Chondrocyte (in vitro differentiated cells): ENCODE data around the gene CD300C. TPM values are rescaled to one million over a fixed set of nuclear protein-coding genes. Genes with fewer than 3 reads are reported as not detected.

ENCODE experiments used
- DNase-seq: peaks from one replicate; pipeline ENCODE4 v3.0.0; 2021; ENCODE audit warnings: mixed read lengths, low spot score
- H3K27ac Mint-ChIP-seq: one replicate; pipeline ENCODE4 v1.8.0; 2021; ENCODE audit warnings: mild to moderate bottlenecking, moderate library complexity, mixed read lengths; ENCODE audit not compliant: unreplicated experiment
- H3K27me3 Mint-ChIP-seq: 2 replicates; pipeline ENCODE4 v1.8.0; 2021; ENCODE audit warnings: low read depth, mixed read lengths
- H3K36me3 Mint-ChIP-seq: 2 replicates; pipeline ENCODE4 v1.8.0; 2021; ENCODE audit warnings: low read depth, mixed read lengths
- H3K4me1 Mint-ChIP-seq: 2 replicates; pipeline ENCODE4 v1.8.0; 2021; ENCODE audit warnings: low read depth, mild to moderate bottlenecking, mixed read lengths
- H3K4me3 Mint-ChIP-seq: one replicate; pipeline ENCODE4 v1.8.0; 2021; ENCODE audit warnings: mild to moderate bottlenecking, moderate library complexity, mixed read lengths; ENCODE audit not compliant: unreplicated experiment
- H3K9me3 Mint-ChIP-seq: 2 replicates; pipeline ENCODE4 v1.8.0; 2021; ENCODE audit warnings: low read depth, mixed read lengths
- long read RNA-seq: library from polyadenylated mRNA; stranded (forward); transcript quantifications from one replicate; pipeline ENCODE4 v2.0.0, GENCODE V29; 2021
- total RNA-seq: library from RNA; stranded (reverse); gene quantifications from 3 replicates; pipeline ENCODE4 v1.2.1, GENCODE V29; 2021
- TF ChIP-seq, protein P1 (sequence below): fragments of 200-600 bp; sonication (generic); IDR thresholded peaks from 2 replicates; pipeline ENCODE4 v1.5.0; 2021; ENCODE audit warnings: antibody characterized with exemption, mild to moderate bottlenecking, moderate library complexity

The CD300C gene
- total RNA-seq, result not detected in 3 replicates
- long read RNA-seq, result 0 reads

DNA sequence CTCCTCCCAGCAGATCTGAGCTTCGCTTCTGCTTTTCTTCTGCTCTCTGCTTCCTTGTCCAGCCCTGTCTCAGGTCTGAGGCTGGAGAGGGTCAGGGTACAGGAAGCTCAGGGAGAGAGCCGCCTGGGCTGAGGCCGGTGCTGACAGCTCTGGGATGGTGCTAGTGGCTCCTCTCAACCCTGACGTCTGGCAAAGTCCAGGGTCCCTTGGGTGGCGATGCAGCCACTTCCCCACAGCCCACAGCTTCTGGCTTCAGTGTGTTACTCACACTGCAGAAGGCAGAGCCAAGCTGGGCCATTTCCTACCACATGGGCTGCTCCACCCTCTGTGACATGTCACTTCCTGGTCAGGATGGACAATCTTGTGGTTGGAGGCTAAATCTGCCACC is at the start of gene CD300C:
TSS of gene CD300C (minus strand) at position 273 of the 388 bp plus-strand sequence. CDS start 333 bp downstream, outside the sequence.
- Mint-ChIP-seq H3K4me3 (no peak within 1 kb of the TSS), H3K4me1 (no peaks in the 10 kb centered on the region), H3K9me3 (no peaks in the 10 kb centered on the region), H3K36me3 (no peaks in the 10 kb centered on the region), H3K27ac (no peak within 1 kb of the TSS), H3K27me3 (peaks cover 24% of the 10 kb centered on the region)
- TF ChIP-seq, protein P1, sequence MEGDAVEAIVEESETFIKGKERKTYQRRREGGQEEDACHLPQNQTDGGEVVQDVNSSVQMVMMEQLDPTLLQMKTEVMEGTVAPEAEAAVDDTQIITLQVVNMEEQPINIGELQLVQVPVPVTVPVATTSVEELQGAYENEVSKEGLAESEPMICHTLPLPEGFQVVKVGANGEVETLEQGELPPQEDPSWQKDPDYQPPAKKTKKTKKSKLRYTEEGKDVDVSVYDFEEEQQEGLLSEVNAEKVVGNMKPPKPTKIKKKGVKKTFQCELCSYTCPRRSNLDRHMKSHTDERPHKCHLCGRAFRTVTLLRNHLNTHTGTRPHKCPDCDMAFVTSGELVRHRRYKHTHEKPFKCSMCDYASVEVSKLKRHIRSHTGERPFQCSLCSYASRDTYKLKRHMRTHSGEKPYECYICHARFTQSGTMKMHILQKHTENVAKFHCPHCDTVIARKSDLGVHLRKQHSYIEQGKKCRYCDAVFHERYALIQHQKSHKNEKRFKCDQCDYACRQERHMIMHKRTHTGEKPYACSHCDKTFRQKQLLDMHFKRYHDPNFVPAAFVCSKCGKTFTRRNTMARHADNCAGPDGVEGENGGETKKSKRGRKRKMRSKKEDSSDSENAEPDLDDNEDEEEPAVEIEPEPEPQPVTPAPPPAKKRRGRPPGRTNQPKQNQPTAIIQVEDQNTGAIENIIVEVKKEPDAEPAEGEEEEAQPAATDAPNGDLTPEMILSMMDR, result no peak
- peak; percentile 49 for DNase-seq

DNA sequence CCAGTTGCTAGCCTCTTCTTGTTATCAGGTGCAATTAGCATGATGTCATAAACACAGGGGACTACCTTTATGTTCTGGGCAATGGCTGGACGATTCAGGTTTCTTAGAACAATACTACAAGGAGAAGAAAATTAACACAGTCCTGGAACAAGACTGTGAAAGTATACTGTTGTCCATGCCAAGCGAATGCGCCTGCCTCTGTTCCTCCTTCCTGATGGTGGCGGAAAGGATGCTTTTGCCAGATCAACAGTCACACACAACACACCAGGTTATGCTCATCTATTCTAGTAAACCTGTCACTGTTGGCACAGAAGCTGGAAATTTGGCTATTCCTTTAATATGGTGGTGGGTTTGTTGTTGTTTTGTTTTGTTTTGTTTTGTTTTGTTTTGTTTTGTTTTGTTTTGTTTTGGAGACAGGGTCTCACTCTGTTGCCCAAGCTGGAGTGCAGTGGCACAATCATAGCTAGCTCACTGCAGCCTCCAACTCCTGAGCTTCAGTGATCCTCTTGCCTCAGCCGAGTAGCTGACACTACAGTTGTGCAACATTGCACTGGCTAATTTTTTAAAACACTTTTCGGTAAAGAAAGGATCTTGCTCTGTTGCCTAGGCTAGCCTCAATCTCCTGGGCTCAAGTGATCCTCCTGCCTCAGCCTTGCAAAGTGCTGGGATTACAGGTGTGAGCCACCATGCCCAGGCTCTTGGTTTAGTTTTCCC is 49.3 kb upstream of the CD300C start:
- Mint-ChIP-seq H3K36me3 (no peaks in the 10 kb centered on the region), H3K27ac (no peak overlapping the region), H3K4me3 (no peak overlapping the region), H3K9me3 (no peaks in the 10 kb centered on the region), H3K4me1 (peaks cover 9% of the 10 kb centered on the region), H3K27me3 (peaks cover 33% of the 10 kb centered on the region)
- TF ChIP-seq, protein P1, result no peak
- DNase-seq, result no peak

DNA sequence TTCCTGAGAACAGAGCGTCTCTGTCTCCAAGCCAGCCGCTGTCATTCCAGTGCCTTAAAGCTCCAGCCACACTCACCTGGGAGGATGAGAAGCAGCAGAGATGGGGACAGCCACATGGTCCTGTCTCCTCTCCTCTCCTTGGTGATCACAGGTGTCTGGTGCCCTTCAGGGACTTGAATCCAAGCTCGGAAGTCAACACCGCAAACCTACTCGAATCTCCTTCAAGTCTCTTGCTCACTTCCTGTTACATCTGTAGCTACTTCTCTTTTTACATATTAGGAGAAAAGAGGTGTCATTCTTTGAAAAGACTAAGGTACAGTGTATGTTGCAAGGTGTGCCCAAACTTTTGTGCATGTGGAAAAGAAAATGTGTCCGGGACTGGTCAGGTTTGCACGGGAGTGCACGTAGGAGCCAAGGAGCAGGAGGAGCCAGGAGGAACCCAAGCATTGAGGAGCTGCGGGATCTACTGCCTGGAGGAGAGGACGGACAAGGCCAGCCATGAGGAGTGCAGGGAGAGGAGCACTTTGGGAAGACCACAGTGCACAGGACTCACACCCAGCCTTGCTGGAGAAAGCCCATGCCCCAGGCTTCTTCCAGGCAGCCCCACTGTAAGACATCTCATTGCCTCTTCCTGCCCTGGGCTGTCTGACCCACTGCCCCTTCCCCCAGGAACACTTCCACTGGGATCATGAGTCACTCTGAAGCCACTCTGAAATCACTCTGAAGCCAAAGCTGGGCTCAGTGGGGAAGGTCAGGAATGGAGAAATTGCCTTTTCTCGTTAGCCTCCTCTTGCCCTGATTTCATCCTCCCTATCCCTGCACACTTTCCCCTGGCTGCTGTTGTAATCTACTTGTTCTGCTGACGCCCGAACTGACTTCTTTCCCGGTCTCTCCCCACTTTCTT is 46.4 kb upstream of the CD300C start, which contains the start of gene CD300LD:
TSS of gene CD300LD (minus strand) at position 197 of the 904 bp plus-strand sequence. CDS start at position 116, 81 bp downstream.
- no peak within 1 kb of the TSS for H3K4me3 Mint-ChIP-seq
- DNase-seq, result no peak
- TF ChIP-seq, protein P1, result no peak
- peaks cover 10% of the 10 kb centered on the region for H3K9me3 Mint-ChIP-seq
- H3K4me1 Mint-ChIP-seq, result peaks cover 9% of the 10 kb centered on the region
- peaks cover 33% of the 10 kb centered on the region for H3K27me3 Mint-ChIP-seq
- H3K27ac Mint-ChIP-seq, result no peak within 1 kb of the TSS
- no peaks in the 10 kb centered on the region for H3K36me3 Mint-ChIP-seq

DNA sequence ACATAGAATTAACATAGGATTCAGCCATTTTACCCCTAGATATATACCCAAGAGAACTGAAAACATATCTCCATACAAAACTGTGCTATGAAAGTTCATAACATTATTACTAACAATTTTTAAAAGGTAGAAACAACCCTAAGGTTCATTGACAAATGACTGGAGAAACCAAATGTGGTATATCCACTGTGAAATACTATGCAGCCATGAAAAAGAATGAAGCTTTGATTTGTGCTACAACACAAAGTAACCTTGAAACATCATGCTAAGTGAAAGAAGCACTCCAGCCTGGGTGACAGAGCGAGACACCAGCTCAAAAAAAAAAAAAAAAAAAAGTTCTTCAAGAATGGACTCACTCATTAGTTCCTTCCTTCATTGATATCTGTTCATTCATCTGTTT is 45.6 kb upstream of the CD300C start:
- Mint-ChIP-seq H3K9me3 (peaks cover 10% of the 10 kb centered on the region), H3K36me3 (no peaks in the 10 kb centered on the region)
- DNase-seq, result no peak

More for the DNA sequence above, 45.6 kb upstream of the CD300C start:
- TF ChIP-seq, protein P1, result no peak
- H3K4me3 Mint-ChIP-seq, result no peak overlapping the region
- H3K27me3 Mint-ChIP-seq, result peaks cover 36% of the 10 kb centered on the region
- peaks cover 9% of the 10 kb centered on the region for H3K4me1 Mint-ChIP-seq
- no peak overlapping the region for H3K27ac Mint-ChIP-seq
